Stimulated activated CD4-positive, alpha-beta T cell treated with anti-CD3 and anti-CD28 coated beads, Interleukin-12 subunit alpha, Interleukin-12 subunit beta, amount 100 ng/mL, for 24 hours (primary cell): ENCODE measurements around the gene PARD3.

Source experiments
- DNase-seq, 2 experiments: peaks; one replicate each; pipeline ENCODE4 v3.0.0-alpha.2; 2020; ENCODE audit warnings: low read depth in 2 of 2

PARD3 gene

DNA sequence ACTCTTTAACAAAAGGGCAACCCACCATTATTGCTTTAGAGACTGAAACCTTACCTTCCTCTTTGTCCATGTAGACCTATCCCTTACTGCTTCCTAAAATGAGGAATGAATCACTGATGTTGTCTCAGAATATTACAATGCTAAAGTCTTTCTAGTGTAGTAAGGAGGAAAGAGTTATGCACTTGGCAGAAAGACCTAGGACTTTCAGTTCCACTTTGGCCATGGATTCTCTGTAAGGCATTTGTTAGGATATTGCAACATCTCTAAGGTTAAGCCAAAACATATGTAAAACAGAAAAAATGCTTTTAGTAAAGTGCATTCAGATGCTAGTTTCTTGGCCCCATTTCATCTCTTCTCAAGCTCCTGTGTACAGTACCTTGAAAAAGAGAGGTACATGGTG, 230.9 kb downstream of the PARD3 start:
- DNase-seq: no peak

DNA sequence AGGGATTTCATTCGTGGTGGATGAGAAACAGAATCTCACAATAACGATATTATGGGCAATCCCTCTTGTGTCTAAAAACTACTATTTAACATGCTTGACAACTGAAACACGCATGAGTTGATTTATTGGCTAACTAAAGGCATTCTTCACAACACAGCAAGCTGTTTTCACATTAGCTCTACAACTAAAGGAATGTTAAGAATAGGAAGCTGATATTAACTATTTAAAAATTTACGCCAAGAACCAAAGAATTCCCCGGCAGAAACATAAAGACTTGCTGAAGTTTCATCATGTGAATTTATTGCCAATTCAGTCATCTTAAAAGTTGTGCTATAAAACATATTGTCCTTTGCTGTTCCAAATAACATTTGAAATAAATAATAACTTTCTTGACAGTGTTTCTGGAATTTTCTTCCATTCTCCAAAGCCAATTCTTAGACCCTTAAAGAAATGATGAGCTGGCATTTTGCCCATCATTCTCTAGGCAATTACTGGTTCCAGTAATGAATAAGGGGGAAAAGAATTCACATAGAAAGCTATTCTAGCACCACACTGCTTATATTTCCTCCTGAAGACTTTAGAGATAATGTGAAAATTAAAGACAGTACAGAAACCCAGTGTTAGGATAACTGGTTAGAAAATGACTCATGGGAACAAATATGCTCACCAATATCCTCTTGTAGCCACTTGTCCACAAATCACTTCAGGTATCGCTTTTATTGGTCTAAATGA, 233.1 kb downstream of the PARD3 start:
- DNase-seq: no peak

DNA sequence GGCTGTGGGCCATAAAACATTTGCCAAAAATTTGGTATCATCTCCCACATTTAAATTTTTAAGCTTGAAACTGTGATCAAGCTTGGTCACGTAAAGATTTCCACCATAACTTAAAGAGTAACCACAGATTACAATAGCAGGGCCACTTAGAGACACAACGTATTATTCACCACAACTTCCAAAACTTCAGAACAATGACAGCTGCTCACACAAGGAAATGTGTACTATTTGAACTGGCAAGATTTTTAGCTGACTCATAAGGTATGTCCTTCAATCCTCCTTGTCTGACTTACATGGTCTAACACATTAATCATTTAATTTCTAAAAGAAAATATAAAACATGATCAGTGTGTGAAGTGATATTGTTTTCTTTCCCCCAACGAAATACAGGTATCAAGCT, 234.5 kb downstream of the PARD3 start:
- DNase-seq: no peak

- DNase-seq: no peak
These were observed 234.9 kb downstream of the PARD3 start for GRCh38 chr10:34580214-34580613.

- DNase-seq: no peak
These were observed 236.6 kb downstream of the PARD3 start for GRCh38 chr10:34578468-34578867.

- DNase-seq: no peak
These were observed 238.3 kb downstream of the PARD3 start for GRCh38 chr10:34576797-34577196.

DNA sequence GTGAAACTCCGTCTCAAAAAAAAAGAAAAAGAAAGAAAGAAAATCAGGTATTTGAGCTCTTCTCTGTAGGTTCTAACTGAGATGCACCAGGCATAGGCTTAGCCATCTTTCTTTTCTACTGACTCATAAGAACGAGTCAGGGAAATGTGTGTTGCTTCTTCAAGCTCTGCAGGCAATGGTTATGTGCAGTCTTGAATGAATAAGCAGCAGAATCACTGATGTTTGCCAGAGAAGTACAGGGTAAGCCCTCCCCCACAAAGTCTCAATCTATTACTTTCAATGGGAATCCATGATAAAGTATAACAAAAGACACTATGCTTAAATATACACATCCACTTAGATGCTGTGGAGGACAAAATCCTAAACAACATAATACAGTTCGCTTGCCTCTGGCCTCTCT, 239.2 kb downstream of the PARD3 start:
- no peak for DNase-seq

DNA sequence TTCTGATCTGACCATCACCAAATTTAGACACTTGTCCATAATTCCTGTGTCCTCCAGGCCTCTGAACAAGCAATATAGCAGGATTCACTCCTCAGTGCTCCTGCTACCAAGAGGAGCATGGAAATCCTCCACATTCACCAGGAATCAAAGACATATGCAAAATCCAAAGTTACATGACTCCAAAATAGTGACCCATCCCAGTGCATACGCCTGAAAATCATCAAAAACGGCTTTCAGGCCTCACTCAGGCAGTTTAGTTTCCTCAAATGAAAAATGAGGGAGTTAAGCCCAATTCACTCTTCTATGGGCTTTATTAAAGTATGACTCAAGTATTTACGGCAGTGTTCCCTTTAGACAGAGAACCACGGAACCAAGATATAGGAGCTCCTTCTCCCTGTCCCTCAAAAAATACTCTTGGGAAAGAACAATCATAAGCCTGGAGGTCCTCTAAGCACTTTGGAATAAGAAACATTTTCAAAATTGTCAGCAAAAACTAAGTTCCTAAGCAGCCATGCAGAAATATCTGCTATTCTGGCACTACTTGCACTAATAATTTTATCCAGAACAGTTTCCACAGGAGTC, 240.7 kb downstream of the PARD3 start:
- no peak for DNase-seq

DNA sequence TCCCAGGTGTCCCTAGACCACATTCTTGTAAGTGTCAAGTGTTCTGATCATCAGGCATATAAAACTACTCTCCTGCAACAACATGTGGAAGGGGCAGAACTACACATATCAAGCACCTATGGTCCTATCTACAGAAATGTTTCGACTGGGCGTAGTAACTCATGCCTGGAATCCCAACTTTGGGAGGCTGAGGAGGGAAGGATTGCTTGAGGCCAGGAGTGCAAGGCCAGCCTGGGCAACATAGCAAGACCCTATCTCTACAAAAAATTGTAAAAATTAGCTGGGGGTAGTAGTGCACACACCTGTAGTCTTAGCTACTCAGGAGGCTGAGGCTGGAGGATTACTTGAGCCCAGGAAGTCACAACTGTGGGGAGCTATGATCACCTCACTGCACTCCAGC, 244.2 kb downstream of the PARD3 start:
- DNase-seq: no peak

GRCh38 chr10:34567659-34568253, 247.3 kb downstream of the PARD3 start:
- DNase-seq: no peak

GRCh38 chr10:34565934-34566333, 249.2 kb downstream of the PARD3 start:
- DNase-seq: no peak

DNA sequence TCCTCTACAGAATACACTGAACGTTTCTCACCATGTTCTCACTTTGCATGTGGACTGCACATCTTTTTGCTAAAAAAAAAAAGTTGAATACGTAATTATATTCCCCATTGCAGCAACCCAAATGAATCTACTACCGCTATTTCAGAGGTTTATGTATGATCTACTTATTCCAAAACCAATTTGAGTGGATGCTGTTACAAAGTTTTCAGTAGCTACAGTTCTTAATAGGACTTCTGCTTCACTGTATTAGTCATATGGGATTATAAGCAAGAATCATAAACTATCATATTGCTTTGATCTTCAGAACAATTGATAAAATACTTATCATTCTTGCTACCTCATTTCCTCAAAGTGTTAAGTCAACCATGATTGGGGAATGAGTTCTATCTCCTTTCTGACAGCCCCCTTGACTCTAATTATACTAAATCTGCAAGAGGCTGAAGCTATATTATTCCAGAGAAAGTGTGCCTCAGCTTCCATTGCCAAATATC, 257.0 kb downstream of the PARD3 start:
- DNase-seq: no peak

GRCh38 chr10:34557173-34557572, 257.9 kb downstream of the PARD3 start:
- no peak for DNase-seq

DNA sequence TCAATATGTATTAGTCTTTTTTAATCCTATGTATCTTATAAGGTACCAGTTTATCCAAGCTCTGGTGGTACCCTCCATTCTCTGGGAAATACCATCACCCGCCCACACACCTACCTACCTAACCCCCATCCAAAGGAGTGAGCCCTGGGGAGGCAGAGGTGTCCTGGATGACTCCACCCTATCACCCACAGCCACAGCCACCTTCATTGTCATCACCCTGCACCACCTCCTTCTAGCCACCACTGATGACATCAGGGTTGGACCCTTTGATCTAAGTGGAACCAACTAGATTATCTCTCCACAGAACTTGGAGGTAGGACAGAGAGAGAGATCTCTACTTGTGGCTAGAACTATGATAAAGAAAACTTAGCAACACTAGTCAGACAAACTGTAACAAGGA, 259.4 kb downstream of the PARD3 start:
- DNase-seq: no peak

- no peak for DNase-seq
These were observed 261.3 kb downstream of the PARD3 start for GRCh38 chr10:34553747-34554146.

GRCh38 chr10:34551295-34551694, 263.8 kb downstream of the PARD3 start:
- no peak for DNase-seq

DNA sequence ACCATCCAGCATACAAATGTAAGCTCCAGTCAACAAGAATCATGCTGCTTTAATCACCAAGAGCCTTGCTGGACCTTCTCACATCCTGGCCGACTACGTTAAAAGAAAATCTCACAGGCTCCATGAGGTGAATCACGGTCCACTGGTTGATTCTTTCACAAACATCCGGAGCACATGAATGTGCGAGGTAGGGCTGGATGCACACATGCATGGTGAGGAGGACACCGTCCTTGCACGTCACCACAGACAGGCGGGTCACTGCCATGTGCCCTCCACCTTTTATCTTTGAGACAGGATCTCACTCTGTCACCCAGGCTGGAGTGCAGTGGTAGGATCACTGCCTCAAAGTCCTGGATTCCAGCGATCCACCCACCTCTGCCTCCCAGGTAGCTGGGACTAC, 265.1 kb downstream of the PARD3 start:
- DNase-seq: no peak

DNA sequence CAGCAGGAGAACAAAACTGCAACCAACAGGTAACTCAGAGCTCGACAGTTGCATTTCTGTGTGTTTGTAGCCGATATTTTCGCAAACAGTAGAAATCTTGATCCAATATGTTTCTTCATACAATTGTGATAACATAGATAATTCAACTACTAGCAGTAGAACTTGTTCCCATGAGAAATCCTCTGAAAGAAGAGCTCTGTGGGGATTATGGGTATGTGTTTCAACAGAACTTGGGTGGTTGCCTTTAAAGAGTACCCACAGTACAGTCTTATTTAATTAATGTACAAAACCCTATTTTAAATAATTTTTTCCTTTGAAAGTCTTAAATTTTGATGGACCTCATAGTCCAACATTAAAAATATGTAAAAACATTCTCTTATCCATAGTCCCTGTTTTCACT, 266.1 kb downstream of the PARD3 start:
- no peak for DNase-seq

- no peak for DNase-seq
These were observed 266.6 kb downstream of the PARD3 start for GRCh38 chr10:34548466-34548865.

GRCh38 chr10:34547695-34548094, 267.4 kb downstream of the PARD3 start:
- no peak for DNase-seq

DNA sequence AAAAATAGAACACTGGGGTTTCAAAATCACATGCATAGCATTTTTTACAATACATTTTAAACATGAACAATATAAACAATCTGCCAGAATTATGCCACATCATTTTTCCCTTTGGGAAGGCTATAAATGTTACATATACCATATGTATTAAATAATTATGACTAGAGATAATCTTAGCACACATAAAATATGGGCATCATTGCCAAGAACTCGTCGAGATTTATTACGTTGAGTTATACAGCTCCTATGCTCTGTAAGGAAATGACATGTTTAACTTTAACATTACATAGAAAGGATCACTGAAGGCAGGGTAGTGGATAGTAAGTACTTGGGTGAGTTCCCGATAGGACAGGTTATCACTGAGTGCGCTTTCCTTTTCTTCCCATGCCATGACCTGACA, 267.8 kb downstream of the PARD3 start:
- no peak for DNase-seq

DNA sequence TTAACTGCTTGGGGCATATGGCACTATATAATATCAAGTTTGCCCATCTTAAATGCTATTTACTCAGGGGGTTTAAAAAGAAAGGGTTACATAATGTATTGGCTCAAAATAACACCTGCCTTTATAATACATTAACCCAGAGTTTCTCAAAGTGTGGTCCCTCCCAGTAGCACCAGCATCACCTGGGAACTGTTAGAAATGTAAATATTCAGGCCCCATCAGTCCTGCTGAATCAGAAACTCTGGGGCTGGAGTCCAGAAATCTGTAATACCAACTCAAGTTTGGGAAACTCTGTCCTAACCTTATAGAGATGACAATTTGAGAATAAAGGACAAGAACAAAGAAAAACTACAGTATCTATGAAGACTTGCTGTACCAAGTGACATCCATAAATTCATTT, 270.7 kb downstream of the PARD3 start:
- DNase-seq: no peak

- no peak for DNase-seq
These were observed 271.4 kb downstream of the PARD3 start for GRCh38 chr10:34543716-34544115.
